ENCODE results near the gene ELAPOR1.

ELAPOR1 gene

DNA sequence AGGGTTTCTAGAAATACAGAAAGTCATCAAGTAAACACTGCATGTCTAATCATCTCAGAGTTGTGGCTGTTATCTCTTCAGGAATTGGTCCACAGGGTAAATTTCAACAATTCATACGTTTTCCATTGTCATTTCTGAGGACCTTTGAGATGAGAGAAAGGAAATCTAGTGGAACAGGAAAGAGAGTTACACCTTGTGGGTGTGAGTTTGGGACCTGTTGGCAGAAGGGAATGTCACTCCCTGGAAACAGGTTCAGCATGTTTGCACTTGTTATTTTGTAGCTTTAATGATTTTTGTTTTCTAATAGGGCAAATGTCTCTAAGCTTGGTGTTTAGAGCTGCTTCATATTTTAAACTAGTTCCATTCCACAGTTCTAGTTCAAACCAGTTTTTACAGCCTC is 17.8 kb upstream of the ELAPOR1 start:
- no peak for DNase-seq (ENCODE audit: low read depth, low spot score)

DNA sequence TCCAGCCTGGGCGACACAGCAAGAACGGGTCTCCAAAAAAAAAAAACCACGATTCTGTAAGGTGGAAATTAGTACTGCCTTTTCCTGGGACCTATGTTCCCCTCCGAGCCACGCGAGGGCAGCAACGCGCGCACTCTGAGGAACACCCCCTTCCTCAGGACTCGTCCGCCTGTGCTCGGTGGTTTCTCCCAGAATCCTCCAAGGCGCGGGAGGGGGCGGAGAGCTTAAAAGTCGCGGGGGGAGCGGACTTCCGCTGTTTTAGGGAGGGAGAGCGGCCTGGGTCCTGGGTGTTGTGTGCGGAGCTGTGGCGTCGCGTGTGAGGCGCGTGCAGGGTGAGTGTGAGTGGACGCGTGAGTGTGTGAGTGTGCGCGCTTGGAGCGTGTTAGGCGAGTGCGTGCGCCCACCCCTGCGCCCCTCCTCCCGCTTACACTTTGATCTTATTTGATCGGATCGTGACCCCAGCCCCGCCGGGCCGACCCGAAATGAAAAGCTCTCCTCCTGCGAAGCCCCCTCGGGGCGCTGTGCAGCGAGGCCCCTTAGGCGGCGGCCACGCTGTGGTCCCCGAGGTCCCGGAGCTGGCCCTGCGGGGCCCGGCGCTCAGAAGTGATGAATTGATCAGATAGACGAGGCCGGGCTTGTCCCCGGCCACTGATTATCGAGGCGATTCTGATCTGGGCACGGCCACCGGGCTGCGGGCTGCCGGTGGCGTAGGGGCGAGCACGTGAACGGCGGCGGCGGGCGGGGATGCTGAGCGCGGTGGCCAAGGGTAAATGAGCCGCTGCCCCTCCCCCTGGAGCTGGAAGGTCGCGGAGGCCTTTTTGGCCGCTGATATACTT is 13.8 kb upstream of the ELAPOR1 start:
- peak; percentile 97 for DNase-seq (ENCODE audit: low read depth, low spot score)

- DNase-seq (ENCODE audit: low read depth, low spot score): no peak
Observed at GRCh38 chr1:109104364-109105151, 9.4 kb upstream of the ELAPOR1 start.

GRCh38 chr1:109105881-109106280 is 8.0 kb upstream of the ELAPOR1 start:
- no peak for DNase-seq (ENCODE audit: low read depth, low spot score)

- DNase-seq (ENCODE audit: low read depth, low spot score): no peak
Observed at GRCh38 chr1:109107785-109108184, 6.1 kb upstream of the ELAPOR1 start.

- no peak for DNase-seq (ENCODE audit: low read depth, low spot score)
Observed at GRCh38 chr1:109109906-109110305, 4.0 kb upstream of the ELAPOR1 start.

DNA sequence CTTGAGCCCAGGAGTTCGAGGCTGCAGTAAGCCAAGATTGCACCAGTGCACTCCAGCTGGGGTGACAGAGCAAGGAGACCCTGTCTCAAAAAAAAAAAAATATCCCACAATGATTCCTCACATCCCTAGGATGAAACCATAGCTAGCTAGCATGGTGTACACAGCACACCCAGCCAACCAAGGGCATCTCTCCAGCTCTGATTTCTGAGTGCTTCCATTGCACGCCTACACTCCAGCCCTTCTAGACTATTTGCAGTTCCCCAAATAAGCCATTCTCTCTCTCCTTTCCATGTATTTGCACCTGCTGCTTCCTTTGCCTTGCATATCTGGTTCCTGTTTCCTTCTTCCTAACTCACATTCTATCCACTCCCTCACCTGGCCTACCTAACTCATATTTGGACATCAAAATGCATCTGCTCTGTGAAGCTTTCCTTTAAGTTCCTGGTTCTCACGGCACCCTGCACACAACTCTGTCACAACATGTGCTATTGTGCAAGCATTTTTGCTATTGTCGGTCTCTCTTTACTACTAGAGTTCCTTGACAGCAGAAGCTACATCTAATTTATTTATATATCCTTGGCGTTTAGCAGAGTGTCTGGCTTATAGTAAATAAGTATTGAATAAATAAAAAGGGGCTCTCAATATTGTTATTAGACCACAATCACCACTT is 2.4 kb upstream of the ELAPOR1 start:
- no peak for DNase-seq (ENCODE audit: low read depth, low spot score)

- no peak for DNase-seq (ENCODE audit: low read depth, low spot score)
Observed at GRCh38 chr1:109112056-109112651, 1.8 kb upstream of the ELAPOR1 start.

DNA sequence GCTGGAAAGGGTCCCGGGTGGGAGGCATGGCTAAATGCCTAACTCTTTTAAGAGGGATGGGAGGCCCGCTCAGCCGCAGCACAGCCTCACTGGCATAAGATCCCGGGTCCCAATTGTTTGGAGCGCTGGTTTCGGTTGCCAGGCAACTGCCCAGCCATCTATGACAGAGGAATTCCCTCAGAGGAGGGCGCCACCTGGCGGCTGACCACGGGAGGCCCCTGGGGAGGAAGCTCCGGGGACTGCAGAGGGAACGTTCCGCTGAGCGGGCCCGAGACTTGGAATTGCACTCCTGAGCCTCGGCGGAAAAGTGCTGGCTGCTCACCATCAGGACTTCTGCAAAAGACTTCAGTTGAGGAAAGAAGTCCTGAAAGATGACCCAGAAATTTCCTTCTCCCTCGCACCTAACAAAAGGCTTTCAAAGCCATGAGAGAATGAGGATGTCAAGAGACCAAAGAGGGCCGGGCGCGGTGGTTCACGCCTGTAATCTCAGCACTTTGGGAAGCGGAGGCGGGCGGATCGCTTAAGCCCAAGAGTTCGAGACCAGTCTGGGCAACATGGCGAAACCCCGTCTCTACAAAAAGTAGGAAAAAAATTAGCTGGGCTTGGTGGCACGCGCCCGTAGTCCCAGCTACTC is 1.1 kb upstream of the ELAPOR1 start:
- peak; percentile 80 for DNase-seq (ENCODE audit: low read depth, low spot score)

DNA sequence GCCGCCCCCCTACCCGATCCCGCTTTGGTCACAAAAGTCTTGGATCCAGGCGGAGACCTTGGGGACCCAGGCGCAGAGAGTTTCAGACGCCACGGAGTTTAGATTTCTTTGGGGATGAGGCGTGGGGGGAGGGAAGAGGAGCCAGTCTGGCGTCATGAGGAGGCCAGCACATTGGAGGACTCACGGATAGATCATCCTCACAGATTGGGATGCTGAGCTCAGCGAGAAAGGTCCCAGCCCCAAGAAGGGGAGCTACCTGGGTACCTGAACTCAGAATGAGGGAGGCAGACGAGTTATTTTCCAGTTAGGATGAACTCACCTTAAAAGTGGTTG is 393 bp downstream of the ELAPOR1 start:
- DNase-seq (ENCODE audit: low read depth, low spot score): no peak

DNA sequence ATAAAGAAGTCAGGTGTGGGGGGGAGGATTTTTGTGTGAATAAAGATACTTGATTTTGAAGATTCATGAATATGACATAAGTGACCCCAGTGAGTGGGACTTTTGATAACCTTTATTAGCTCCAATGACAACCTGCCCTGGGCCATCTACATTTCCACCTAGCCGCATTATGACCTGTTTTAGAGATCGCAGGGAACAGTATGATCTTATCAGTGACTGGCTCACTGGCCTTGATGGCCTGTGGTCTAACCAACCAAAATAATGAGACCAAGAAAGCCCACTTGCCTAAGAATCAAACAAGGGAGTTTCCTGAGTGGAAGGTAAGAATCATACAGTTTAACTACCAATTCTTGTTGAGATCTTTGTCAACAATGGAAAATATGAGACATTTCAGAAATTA is 1.8 kb downstream of the ELAPOR1 start:
- no peak for DNase-seq (ENCODE audit: low read depth, low spot score)

DNA sequence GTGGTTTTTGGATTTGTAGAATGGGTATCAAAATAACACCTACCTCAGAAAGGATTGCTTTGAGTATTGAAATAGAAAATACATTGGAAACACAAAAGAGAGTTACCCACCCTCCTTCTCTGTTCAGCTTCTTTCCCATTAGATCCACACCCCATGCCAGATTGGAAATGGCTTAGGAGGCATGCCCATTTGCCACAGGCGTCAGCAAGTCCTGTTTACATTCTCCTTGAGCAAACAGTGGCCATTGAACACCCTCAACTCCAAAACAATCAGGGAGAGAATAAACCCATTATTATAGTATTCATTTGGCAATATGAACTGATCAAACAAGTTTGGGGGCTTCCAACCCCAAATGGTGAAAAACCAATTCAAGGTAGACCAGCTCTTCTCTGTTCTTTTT is 2.4 kb downstream of the ELAPOR1 start:
- DNase-seq (ENCODE audit: low read depth, low spot score): no peak

DNA sequence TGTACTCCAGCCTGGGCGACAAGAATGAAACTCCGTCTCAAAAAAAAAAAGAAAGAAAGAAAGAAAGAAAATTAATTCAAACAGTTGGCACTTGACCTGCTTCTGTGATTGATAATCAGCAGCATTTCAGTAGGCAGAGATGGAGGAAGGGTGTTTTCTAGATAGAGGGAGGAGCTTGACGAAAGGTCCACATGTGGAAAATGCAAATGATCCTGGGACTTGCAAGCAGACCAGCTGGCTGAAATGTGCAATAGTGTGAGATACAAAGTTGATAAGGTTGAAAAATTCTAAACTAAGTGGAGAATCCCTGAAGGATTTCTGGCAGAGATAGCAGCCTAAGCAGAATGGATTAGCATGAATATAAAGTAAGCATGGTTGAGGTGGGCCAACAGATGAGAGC is 4.2 kb downstream of the ELAPOR1 start:
- DNase-seq (ENCODE audit: low read depth, low spot score): no peak

DNA sequence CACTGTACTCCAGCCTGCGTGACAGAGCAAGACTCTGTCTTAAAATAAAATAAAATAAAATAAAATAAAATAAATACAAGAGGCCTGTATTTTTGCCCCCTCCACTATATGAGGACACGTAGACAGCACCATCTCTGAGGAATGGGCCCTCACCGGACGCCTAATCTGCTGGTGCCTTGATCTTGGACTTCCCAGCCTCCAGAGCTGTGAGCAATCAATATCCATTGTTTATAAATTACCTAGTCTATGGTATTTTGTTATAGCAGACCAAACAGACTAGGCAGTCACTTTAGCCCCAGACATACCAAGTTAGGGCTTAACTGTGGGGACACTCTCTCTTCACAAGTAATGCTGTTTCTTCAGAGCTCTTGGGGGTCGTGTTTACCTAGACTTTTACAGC is 6.4 kb downstream of the ELAPOR1 start:
- DNase-seq (ENCODE audit: low read depth, low spot score): no peak

- DNase-seq (ENCODE audit: low read depth, low spot score): no peak
Observed at GRCh38 chr1:109131059-109131458, 17.1 kb downstream of the ELAPOR1 start.

GRCh38 chr1:109131800-109132199 is 17.9 kb downstream of the ELAPOR1 start:
- DNase-seq (ENCODE audit: low read depth, low spot score): no peak

GRCh38 chr1:109133002-109133706 is 19.2 kb downstream of the ELAPOR1 start:
- DNase-seq (ENCODE audit: low read depth, low spot score): no peak

GRCh38 chr1:109133815-109134214 is 19.9 kb downstream of the ELAPOR1 start:
- DNase-seq (ENCODE audit: low read depth, low spot score): no peak

GRCh38 chr1:109134423-109134822 is 20.5 kb downstream of the ELAPOR1 start:
- DNase-seq (ENCODE audit: low read depth, low spot score): no peak

DNA sequence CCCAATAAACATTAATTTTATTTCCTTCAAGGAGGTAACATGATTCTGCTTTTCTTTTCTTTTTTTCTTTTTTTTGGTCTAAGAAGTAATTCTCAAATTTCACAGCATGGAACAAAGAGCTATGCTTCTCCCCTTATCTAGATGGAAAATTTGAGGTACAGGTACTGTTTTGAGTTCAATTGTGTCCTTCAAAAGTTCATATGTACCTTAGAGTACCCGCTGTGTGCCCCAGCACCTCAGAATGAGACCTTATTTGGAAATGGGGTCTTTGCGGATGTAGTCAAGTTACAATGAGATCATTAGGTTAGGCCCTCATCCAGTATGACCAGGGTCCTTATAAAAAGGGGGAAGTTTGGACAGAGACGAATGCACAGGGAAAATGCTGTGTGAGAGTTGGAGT is 22.0 kb downstream of the ELAPOR1 start:
- no peak for DNase-seq (ENCODE audit: low read depth, low spot score)

GRCh38 chr1:109136766-109137165 is 22.9 kb downstream of the ELAPOR1 start:
- no peak for DNase-seq (ENCODE audit: low read depth, low spot score)

Measured in activated CD4-positive, CD25-positive, alpha-beta regulatory T cell treated with anti-CD3 and anti-CD28 coated beads, Interleukin-2, amount 50 U/mL, for 16 hours (primary cell).